ENCODE results near the gene ECE1.

GRCh38 chr1:21323091-21323490, 32.8 kb upstream of the ECE1 start:
- no peak for TF ChIP-seq POLR2A (IDR thresholded peaks at IDR 0.05; ENCODE audit: control extremely low read depth in 1 of 2, low read depth in 2 of 2, low read length in 2 of 2)
- TF ChIP-seq, protein P1, sequence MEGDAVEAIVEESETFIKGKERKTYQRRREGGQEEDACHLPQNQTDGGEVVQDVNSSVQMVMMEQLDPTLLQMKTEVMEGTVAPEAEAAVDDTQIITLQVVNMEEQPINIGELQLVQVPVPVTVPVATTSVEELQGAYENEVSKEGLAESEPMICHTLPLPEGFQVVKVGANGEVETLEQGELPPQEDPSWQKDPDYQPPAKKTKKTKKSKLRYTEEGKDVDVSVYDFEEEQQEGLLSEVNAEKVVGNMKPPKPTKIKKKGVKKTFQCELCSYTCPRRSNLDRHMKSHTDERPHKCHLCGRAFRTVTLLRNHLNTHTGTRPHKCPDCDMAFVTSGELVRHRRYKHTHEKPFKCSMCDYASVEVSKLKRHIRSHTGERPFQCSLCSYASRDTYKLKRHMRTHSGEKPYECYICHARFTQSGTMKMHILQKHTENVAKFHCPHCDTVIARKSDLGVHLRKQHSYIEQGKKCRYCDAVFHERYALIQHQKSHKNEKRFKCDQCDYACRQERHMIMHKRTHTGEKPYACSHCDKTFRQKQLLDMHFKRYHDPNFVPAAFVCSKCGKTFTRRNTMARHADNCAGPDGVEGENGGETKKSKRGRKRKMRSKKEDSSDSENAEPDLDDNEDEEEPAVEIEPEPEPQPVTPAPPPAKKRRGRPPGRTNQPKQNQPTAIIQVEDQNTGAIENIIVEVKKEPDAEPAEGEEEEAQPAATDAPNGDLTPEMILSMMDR (IDR thresholded peaks at IDR 0.05; ENCODE audit: control extremely low read depth in 1 of 3, insufficient read depth in 1 of 3, low read depth in 1 of 3, low read length in 3 of 3), result no peak
- TF ChIP-seq JUN (IDR thresholded peaks at IDR 0.05; ENCODE audit: low read depth, low read length), result no peak
- no peak for TF ChIP-seq RAD21 (IDR thresholded peaks at IDR 0.05 in 1 of 2, conservative IDR thresholded peaks at IDR 0.05 in 1 of 2; ENCODE audit: low read depth in 2 of 2, low read length in 2 of 2)
- TF ChIP-seq TAF1 (IDR thresholded peaks at IDR 0.05; ENCODE audit: low read depth, low read length), result no peak
- TF ChIP-seq CHD2 (IDR thresholded peaks at IDR 0.05; ENCODE audit: low read length), result no peak
- no peak for TF ChIP-seq HDAC2 (IDR thresholded peaks at IDR 0.05; ENCODE audit: borderline replicate concordance in 1 of 2, low read depth in 2 of 2, low read length in 2 of 2)
- TF ChIP-seq, protein P2, sequence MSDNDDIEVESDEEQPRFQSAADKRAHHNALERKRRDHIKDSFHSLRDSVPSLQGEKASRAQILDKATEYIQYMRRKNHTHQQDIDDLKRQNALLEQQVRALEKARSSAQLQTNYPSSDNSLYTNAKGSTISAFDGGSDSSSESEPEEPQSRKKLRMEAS (IDR thresholded peaks at IDR 0.05), result no peak
- no peak for TF ChIP-seq CREB1 (IDR thresholded peaks at IDR 0.05)
- TF ChIP-seq SUZ12 (IDR thresholded peaks at IDR 0.05; ENCODE audit: low read length), result no peak
- no peak for TF ChIP-seq NRF1 (IDR thresholded peaks at IDR 0.05; ENCODE audit: low read depth, low read length)
- no peak for TF ChIP-seq EP300 (IDR thresholded peaks at IDR 0.05; ENCODE audit: borderline replicate concordance in 1 of 2, low read depth in 2 of 2, low read length in 2 of 2)
- TF ChIP-seq CHD1 (IDR thresholded peaks at IDR 0.05; ENCODE audit: low read depth, low read length), result no peak
- TF ChIP-seq SP1 (IDR thresholded peaks at IDR 0.05; ENCODE audit: low read depth, low read length), result no peak
